Measurements from ENCODE around the gene SLC50A1.
A peak's percentile ranks its signal among the peaks of the same experiment; 100 is the strongest.

SLC50A1 gene

GRCh38 chr1:155173478-155174323 is 38.0 kb downstream of the SLC50A1 start, which contains the start of gene TRIM46:
TSS of gene TRIM46 (plus strand) at chr1:155173849. CDS start at chr1:155173967, 118 bp downstream.
- peak within 1 kb of the TSS; percentile 52; the same call in 1 of the 2 replicates for H3K27ac ChIP-seq (ENCODE audit: extremely low read depth, low read depth, low read length)
- H3K4me1 ChIP-seq (ENCODE audit: control insufficient read depth, insufficient read depth, low read length): no peaks in the 10 kb centered on the region
- no peaks in the 10 kb centered on the region for H3K9me3 ChIP-seq (ENCODE audit: control insufficient read depth, insufficient read depth, low read depth, low read length)
- ChIA-PET CTCF (interaction anchor here (0.5 to 12.2 kb wide), 41 partner anchors 9 to 648 kb away, joined by 3 to 439 read pairs (median 5); partner anchors contain the start of genes DPM3, EFNA1, MTX1 and SLC50A1), POLR2A (interaction anchor here (0.7 to 3.1 kb wide), 20 partner anchors 9 to 436 kb away, joined by 3 to 17 read pairs (median 5); partner anchors contain the start of genes ADAM15, EFNA1, SCAMP3 and SLC50A1)
- peaks cover 5 to 27% of the 10 kb centered on the region in 2 experiments; a peak in 2 of 3 replicates for H3K36me3 ChIP-seq (ENCODE audit: control insufficient read depth in 2 of 2, insufficient read depth in 1 of 2, low read length in 2 of 2)
- H3K4me3 ChIP-seq (ENCODE audit: low read depth, low read length): peak within 1 kb of the TSS; percentile 70
- TF ChIP-seq ZNF416 (tag by site-specific recombination; IDR thresholded peaks at IDR 0.05): no peak
- no peak; the same call in 1 of the 2 replicates for TF ChIP-seq MYNN (tag by site-specific recombination; IDR thresholded peaks at IDR 0.05; ENCODE audit: borderline replicate concordance)
- TF ChIP-seq ZSCAN23 (tag by site-specific recombination; IDR thresholded peaks at IDR 0.05): no peak
- no peak for TF ChIP-seq ZNF23 (tag by site-specific recombination; IDR thresholded peaks at IDR 0.05; ENCODE audit: borderline replicate concordance)
- no peak for TF ChIP-seq SCRT1 (tag by site-specific recombination; IDR thresholded peaks at IDR 0.05; ENCODE audit: borderline replicate concordance)
- TF ChIP-seq KLF10 (tag by site-specific recombination; IDR thresholded peaks at IDR 0.05): peak; percentile 40
- no peak for TF ChIP-seq ZNF37A (tag by site-specific recombination; IDR thresholded peaks at IDR 0.05)
- no peak; the same call in 1 of the 2 replicates for TF ChIP-seq ZNF639 (tag by site-specific recombination; IDR thresholded peaks at IDR 0.05)
- TF ChIP-seq ZNF175 (tag by site-specific recombination; IDR thresholded peaks at IDR 0.05): no peak
- TF ChIP-seq ZBTB10 (tag by site-specific recombination; IDR thresholded peaks at IDR 0.05): peak; percentile 81; the same call in 1 of the 2 replicates
- TF ChIP-seq ZBTB7A (tag by site-specific recombination; IDR thresholded peaks at IDR 0.05; ENCODE audit: low read depth): no peak; the same call in 1 of the 2 replicates
- TF ChIP-seq PRDM2 (tag by site-specific recombination; IDR thresholded peaks at IDR 0.05; ENCODE audit: borderline replicate concordance): no peak
- no peak for TF ChIP-seq ZNF426 (tag by site-specific recombination; IDR thresholded peaks at IDR 0.05)
- no peak for TF ChIP-seq ZNF571 (tag by site-specific recombination; IDR thresholded peaks at IDR 0.05)
- TF ChIP-seq ZNF596 (tag by site-specific recombination; IDR thresholded peaks at IDR 0.05): no peak
- no peak for TF ChIP-seq HOXA7 (CRISPR knock-in tag; IDR thresholded peaks at IDR 0.05; ENCODE audit: borderline replicate concordance)
- TF ChIP-seq ZNF239 (tag by site-specific recombination; IDR thresholded peaks at IDR 0.05): no peak
- TF ChIP-seq ZBTB26 (tag by site-specific recombination; optimal IDR thresholded peaks at IDR 0.05): peak; percentile 40
- TF ChIP-seq ZNF548 (tag by site-specific recombination; IDR thresholded peaks at IDR 0.05): no peak
- no peak for TF ChIP-seq ZNF514 (tag by site-specific recombination; IDR thresholded peaks at IDR 0.05)
- no peak for TF ChIP-seq ZNF707 (tag by site-specific recombination; IDR thresholded peaks at IDR 0.05)
- TF ChIP-seq PATZ1 (tag by site-specific recombination; IDR thresholded peaks at IDR 0.05): peak; percentile 84
- peak; percentile 67 for TF ChIP-seq WT1 (tag by site-specific recombination; IDR thresholded peaks at IDR 0.05)

All from HEK293 (cell line).